Iris pigment epithelial cell (primary cell): ENCODE data around the gene ASRGL1.
"Not testable (repeated sequence)": the region's sequence is repeated elsewhere in the genome, so short reads cannot be mapped to it uniquely, and the experiment has no call there.

Experiments
- DNase-seq: peaks from one replicate; pipeline ENCODE4 v3.0.0-alpha.2; 2011; ENCODE audit warnings: low read depth

The ASRGL1 gene

DNA sequence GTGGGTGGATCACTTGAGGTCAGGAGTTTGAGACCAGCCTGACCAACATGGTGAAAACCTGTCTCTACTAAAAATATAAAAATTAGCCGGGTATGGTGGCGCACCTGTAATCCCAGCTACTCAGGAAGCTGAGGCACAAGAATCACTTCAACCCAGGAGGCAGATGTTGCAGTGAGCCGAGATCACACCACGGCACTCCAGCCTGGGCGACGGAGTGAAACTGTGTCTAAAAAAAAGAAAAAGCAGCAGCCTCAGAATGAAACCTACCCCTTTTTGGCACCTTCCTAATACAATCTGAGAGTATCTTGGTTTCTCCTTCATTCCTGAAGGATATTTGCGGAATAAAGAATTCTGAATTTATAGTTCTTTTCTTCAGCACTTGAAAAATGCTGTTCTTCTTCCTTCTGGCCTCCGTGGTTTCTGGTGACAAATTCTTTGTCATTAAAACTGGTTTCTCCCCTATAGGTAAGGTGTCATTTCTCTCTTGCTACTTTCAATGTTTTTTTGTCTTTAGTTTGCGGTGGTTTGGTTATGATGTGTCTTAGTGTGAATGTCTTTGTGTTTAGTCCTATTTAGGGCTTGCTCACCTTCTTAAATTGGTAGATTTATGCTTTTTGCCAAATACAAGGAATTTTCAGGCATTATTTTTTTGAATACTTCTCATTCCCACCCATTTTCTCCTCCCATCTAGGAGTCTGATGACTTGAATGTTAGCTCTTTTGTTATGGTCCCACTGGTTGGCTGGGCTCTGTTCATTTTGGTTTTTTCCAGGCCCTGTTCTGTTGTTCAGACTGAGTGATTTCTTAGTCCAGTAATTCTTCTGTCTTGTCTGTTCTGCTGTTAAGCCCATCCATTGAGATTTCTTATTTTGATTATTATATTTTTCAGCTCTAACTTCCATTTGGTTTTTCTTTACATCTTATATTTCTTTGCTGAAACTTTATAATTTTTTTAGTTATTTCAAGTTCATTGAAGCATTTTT, 15.4 kb downstream of the ASRGL1 start:
- DNase-seq = no peak

DNA sequence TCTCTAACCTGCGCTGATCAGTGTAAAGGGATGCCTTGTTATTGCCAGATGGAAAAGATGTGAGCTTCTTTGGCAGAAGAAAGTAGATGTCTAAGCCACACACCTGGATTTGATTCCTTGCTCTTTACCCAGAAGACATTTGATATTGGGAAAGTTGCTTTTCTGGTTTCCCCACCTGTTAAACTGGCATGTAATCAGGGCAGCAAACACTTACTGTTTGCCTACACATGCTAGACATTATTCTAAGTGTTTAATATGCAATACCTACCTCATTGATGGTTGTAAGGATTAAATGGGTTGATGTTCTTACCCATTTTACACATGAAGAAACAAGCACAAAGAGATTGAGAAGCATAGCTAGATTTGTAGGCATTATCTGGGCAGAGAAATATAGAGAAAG, 16.6 kb downstream of the ASRGL1 start:
- DNase-seq = no peak

DNA sequence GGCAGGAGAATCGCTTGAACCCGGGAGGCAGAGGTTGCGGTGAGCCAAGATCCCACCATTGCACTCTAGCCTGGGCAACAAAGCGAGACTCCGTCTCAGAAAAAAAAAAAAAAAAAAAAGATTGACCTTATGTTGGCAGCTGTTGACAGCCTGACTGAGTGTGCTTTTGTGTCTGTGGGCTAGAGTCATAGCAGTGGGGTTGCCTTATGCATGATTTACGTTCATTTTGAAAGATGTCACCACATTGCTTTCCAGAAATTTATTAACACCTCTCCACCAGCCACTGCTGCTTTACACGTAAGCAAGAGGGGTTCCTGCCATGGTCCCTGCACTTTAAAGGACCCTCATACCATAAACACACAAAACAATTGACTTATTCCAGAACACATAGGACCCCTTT, 21.0 kb downstream of the ASRGL1 start:
- no peak for DNase-seq

DNA sequence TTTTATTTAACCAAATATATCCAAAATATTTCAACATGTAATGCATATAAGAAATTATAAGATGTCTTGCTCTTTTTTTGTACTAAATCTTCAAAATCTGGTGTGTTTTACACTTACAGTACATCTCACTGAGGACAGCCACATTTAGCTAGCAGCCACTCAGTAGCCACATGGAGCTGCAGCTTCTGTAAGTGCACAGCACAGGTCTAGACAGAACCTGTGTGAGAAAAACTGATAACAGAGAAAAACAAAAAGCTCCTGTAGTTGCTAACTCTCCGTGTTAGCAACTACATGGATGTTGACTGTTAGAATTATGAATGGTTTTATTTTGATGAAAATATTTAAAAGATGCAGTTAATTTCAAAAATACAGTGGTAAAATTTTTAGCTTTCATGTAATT, 22.2 kb downstream of the ASRGL1 start:
- no peak for DNase-seq

DNA sequence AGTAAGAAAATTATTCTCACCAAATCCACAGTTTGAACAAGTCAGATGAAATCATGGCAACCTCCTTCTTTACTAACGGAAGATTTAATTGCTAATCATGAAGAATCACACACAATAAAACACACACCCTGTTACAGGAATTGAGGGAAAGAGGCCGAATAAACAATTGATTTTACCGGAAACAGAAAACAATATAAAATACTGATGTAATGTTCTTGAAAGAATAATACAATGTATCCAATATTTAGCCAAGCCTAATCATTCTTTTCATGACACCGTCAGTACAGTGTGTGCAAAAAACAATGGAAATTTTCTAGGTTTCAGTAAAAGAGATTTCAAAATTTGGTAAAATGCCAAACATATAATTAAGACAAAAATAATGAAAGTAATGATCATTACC, 23.4 kb downstream of the ASRGL1 start:
- DNase-seq = no peak

DNA sequence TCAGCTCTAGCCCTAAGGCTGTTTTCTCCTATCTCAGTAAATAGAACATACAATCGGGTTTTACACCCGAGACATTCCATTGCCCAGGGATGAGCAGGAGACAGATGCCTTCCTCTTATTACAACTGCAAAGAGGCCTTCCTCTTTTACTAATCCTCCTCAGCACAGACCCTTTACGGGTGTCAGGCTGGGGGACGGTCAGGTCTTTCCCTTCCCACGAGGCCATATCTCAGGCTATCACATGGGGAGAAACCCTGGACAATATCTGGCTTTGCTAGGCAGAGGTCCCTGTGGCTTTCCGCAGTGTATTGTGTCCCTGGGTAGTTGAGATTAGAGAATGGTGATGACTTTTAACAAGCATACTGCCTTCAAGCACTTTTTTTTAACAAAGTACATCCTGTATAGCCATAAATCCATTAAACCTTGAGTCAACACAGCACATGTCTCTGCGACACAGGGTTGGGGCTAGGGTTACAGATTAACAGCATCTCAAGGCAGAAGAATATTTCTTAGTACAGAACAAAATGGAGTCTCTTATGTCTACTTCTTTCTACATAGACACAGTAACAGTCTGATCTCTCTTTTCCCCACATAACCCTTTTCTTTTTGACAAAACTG, 31.7 kb downstream of the ASRGL1 start:
- not testable (repeated sequence) for DNase-seq

DNA sequence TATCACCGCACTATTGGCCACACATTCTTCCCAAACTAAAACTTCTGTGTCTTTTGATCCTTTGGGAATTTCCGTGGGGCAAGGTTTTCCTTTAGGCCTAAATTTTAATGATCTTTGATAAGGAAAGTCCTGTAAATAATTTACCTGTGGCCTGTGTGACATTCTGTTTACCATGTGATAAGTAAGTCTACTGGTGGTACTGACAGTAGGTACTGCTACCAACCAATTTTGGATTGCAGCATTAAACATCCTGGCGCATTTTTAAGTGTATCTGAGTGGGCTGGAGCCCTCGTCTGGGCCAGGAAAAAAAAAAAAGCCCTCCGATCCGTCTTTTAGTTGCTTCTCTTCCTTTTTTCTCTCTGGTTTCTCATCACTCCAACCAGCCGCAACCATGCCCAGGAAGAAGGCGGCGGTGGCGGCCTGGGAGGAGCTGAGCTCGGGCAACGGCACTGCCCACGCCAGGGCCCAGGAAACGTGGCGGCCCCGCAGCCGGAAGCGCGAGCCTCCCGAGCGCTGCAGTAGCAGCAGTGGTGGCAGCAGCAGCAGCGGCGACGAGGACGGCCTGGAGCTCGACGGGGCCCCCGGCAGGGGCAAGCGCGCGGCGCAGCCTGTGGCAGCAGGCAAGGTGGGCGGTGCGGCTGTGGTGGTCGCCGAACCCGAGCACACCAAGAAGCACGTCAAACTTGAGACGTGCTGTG, 33.6 kb downstream of the ASRGL1 start:
- DNase-seq = no peak

DNA sequence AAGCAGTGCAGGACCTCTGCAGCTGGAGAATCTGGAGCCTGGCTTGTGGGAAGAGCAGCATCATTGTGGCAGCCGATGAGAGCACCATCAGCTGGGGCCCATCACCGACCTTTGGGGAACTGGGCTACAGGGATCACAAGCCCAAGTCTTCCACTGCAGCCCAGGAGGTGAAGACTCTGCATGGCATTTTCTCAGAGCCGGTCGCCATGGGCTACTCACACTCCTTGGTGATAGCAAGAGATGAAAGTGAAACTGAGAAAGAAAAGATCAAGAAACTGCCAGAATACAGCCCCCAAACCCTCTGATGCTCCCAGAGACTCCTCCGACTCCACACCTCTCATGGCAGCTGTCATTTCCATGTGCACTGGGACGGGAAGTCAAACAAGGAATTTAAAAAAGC, 35.6 kb downstream of the ASRGL1 start:
- no peak for DNase-seq

DNA sequence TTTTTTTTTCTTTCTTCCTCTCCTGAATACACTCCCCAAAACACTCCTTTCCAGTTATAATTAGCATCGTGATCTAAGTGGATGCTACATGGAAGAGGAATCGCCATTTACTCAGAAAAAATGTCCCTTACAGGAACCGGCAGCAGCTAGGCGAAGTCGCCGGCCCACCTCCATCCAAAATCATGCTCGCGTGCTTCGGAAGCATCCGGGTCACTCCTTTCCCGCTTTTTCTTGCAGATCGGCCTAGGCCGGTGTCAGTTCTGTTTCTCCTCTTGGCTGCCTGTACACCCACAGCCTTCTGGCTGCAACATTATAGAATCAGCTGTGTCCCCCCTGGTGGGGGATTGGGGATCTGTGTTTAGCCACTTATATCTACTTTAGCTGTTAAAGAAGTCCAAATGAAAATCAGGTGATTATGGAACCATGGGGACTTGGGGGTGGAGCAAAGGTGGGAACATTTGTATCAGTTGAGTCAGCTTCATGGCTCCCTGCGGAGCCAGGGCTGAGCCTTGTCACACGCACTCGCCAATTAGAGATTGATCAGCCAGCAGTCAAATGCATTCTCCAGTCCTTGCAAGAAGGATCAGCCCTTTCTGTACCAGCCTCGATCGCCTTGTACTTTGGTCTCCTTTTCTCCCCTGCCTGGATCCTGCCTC, 36.3 kb downstream of the ASRGL1 start:
- DNase-seq = no peak

DNA sequence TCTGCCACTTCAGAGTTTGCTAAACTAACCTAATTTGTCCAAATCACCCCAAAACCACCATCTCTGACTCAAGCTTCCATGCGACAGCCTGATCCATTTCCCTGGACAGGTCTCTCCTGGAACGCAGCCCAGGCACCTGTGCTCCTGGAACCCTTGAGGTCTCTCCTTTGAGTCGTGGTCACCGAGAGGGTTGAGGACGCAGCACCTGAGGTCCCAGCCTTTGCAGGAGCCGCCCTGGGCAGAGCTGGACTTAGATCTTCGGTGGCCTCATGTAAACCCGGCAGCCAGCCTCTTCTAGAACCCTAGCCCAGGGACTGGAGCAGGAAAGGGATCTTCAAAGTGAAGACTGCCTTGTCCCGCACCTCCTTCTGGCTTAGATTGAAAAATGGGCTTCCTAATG, 37.6 kb downstream of the ASRGL1 start:
- DNase-seq = no peak

DNA sequence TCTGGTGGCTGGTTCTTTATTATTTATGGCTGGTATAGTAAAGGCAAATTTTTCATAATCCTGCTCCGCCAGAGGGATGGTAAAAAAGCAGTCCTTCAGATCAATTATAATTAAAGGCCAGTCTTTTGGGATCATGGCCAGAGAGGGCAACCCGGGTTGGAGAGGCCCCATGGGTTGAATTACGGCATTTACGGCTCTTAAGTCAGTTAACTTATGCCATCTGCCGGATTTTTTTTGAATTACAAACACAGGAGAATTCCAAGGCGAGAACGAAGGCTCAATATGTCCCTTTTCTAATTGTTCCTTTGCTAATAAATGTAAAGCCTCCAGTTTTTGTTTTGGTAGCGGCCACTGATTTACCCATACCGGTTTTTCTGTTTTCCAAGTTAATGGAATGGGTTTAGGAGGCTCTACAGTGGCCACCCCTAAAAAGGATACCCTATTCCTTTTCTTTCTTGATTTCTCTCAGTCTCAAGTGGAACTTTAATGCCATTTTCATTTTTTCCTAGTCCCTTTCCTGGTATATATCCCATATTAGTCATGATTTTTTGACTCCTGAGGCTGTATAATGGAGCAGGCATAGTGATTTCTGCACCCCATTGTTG, 41.3 kb downstream of the ASRGL1 start:
- DNase-seq = peak; percentile 47

DNA sequence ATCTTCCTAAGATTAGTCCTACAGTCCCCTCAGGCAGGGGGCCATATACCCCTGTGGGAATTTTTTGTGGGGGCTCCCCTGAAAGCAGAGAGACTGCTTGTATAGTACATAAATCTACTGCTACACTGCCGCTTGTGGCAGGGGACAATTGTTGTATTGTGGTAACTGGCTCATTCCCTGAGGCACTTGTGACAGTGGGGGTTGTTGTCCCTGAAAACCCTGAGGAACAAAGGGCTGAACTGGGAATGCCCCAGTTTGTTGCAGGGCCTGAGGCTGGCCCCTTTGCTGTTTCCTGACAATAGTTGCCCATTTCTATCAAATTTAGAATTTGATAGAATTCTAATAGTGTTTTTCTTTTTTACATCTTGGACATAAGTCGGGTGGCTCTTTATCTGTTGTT, 42.3 kb downstream of the ASRGL1 start:
- DNase-seq = not testable (repeated sequence)

DNA sequence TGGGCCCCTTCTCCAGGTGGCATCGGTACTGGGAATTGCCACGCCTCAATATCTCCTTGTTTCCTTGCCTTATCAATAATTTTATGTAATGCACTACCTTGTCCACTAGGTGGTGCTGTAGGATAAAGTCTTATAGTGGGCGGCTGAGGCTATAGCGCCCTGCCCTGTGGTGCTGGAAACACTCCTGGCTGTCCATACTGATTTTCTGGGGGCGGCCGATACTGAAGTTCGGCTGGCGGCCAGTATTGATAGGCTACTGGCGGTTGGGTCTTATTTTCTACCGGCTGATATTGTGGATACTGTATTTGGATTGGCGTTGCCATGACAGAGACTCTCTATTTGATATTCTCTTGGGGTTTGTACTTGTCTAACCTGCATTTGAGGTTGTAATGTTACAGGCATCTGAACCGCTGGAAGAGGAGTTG, 43.6 kb downstream of the ASRGL1 start:
- peak; percentile 43 for DNase-seq

DNA sequence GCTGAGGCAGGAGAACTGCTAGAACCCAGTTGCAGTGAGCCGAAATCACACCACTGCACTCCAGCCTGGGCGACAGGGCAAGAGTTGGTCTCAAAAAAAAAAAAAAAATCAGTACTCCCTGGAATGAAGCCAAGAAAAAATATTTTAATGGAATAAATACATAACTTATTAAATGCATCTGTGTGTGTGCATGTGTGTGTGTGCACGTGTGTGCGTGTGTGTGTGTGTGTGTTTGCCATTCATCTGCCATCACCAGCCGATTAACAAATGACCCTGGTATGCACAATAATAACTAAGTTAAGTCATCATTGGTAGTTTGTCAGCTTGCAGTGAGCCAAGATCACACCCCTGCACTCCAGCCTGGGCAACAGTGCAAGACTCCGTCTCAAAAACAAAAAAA, 46.6 kb downstream of the ASRGL1 start:
- no peak for DNase-seq

DNA sequence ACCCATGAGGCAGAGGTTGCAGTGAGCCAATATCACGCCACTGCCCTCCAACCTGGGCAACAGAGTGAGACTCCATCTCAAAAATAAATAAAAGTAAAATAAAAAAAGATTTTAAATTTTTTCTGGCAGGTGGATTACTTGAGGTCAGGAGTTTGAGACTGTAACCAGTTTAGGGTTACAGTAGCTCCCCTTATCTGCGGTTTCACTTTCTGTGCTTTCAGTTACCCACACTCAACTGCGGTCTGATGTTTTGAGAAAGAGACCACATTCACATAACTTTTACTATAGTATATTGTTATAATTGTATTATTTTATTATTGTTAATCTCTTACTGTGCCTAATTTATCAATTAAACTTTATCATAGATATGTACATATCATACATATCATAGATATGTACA, 48.8 kb downstream of the ASRGL1 start:
- not testable (repeated sequence) for DNase-seq

DNA sequence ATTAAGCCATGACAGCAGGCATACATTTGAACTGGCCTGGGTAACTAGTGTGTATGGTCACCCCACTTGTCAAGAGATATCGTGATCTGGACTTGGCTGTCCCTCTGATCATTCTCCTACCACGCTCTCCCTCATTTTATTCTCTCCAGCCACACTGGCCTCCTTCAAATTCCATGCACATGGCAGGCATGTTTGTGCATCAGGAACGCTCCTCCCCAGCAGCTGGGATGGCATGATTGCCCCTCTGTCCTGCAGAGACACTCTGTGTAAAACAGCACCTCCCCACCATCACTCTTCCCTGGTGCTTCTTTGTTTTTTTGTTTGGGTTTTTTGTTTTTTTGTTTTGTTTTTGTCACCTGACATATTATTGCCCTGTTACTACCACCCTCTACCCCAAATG, 50.1 kb downstream of the ASRGL1 start:
- DNase-seq = no peak

DNA sequence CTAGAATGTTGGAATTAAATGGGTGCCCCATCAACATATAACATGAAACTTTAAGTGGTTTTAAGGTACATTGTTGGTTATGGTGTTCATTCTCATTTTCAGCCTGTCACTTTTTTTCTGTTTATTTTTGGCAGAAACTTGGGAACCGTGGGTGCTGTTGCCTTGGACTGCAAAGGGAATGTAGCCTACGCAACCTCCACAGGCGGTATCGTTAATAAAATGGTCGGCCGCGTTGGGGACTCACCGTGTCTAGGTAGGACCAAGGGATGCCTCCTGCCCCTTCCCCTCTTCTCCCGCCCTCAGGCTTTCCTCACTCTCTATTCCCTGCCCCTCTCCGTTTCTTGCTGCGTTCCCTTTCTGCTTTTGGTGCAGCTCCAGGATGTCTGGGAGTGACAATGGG, 51.8 kb downstream of the ASRGL1 start:
- no peak for DNase-seq

DNA sequence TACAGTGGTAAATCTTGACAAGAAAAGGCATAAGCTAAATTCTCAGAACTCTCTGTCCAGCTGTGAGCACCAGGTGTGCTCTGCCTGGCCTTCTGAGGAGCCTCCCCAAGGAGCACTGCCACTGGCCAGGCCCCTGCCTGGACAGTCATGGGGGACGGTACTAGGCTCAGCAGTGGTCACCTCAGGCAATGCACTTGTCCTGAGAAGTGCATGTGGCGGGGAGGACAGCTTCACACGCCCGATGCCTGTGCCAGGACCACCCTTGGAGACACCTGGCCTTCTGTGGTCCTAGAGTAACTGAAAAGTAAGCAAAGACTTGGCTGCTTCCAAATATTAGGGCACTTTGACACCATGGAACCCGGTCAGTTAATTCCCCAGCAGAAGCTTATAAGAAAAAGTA, 53.0 kb downstream of the ASRGL1 start:
- no peak for DNase-seq

DNA sequence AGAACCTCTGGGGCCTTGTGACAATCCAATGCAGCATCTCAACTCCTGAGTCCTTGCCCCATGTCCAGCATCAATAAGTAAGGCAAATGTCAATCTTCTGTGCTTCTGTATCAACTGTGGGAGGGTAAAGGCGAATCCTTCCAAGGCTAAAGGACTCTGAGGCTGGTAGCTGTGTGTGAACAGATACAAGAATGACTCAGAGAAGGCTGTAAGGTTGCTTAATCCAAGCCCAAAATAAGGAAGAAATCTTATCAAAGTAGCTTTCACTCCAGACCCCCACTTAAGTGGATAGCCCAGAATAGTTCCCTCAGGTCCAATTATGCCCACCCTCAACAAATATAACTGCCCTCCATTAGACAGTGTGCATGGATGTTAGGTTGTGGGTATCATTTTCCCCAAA, 53.5 kb downstream of the ASRGL1 start:
- peak; percentile 35 for DNase-seq

DNA sequence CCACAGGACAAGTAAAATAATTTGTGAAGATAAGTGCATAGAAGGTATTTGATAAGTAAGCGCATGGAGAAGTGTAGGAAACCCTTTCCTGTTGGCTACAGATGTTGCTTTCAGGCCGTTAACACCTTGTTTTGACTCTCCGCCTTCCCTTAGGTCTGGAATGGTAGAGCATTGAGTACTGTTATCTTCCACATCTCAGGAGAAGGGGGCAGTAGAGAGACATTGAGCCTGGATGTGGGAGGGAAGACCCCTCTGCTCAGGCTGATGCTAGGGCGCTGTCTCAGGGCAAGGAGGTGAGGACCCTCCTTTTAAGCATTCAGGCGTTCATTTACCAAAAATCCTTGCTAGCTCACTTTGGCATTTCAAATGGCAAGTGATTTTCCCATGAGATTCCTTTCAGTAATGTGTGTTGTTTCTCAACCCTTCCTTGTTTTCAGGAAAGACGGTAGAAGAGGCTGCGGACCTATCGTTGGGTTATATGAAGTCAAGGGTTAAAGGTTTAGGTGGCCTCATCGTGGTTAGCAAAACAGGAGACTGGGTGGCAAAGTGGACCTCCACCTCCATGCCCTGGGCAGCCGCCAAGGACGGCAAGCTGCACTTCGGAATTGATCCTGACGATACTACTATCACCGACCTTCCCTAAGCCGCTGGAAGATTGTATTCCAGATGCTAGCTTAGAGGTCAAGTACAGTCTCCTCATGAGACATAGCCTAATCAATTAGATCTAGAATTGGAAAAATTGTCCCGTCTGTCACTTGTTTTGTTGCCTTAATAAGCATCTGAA, 54.6 kb downstream of the ASRGL1 start:
- DNase-seq = no peak

DNA sequence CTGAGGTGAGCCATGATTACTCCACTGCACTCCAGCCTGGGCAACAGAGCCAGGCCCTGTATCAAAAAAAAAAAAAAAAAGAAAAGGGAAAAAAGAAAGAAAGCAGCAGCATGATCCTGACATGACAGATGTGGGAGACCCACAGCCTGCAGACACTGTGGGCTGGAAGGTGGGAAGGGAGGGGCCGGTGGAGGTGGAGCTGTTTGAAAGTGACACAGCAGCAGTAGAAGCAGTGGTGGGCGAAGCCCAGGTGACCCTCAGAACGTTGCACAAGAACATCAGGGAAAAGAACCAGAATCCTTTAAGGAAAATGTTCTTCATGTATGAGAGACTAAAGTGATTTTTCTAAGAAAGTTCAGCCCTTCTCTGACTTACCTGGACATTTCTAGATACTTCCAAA, 55.3 kb downstream of the ASRGL1 start:
- no peak for DNase-seq
